ENCODE measurements around the gene TFF1. TPM values are rescaled to one million over a fixed set of nuclear protein-coding genes. Genes with fewer than 3 reads are reported as not detected.

Gene TFF1
- total RNA-seq, 1 donor from 2014 or later: not detected

GRCh38 chr21:42338729-42339715 is 27.3 kb downstream of the TFF1 start:
- no peak overlapping the region for H3K4me3 Mint-ChIP-seq
- CTCF ChIA-PET: interaction anchor here (1.0 to 4.1 kb wide), 6 partner anchors 28 to 198 kb away, joined by 3 to 39 read pairs (median 8); no protein-coding TSS in a partner anchor
- no peak for TF ChIP-seq CTCF (IDR thresholded peaks at IDR 0.05)
- peaks cover 2% of the 10 kb centered on the region for H3K9me3 Mint-ChIP-seq
- H3K4me1 Mint-ChIP-seq: peaks cover 10% of the 10 kb centered on the region
- DNase-seq (no peak), ATAC-seq (ENCODE audit: low read depth) (no peak)
- no peaks in the 10 kb centered on the region for H3K36me3 Mint-ChIP-seq (ENCODE audit: low read depth)
- H3K27me3 Mint-ChIP-seq: peaks cover 13% of the 10 kb centered on the region
- POLR2A ChIA-PET: interaction anchor here (0.6 kb wide), 1 partner anchor 553 kb away, joined by 5 read pairs; no protein-coding TSS in a partner anchor
- intact Hi-C loops (cut with micrococcal nuclease): loop anchor here (1.0 to 10.0 kb wide), 4 partner anchors 111 to 476 kb away; no protein-coding TSS in a partner anchor
- no peak overlapping the region for H3K27ac Mint-ChIP-seq

- Mint-ChIP-seq H3K9me3 (peaks cover 2% of the 10 kb centered on the region), H3K36me3 (ENCODE audit: low read depth) (no peaks in the 10 kb centered on the region), H3K4me3 (no peak overlapping the region), H3K4me1 (peaks cover 10% of the 10 kb centered on the region), H3K27me3 (peaks cover 13% of the 10 kb centered on the region), H3K27ac (no peak overlapping the region)
- no peak for TF ChIP-seq CTCF (IDR thresholded peaks at IDR 0.05)
- DNase-seq (peak; percentile 61), ATAC-seq (ENCODE audit: low read depth) (peak; percentile 100)
- ChIA-PET POLR2A (interaction anchor here (0.6 to 1.0 kb wide), 2 partner anchors 198 to 226 kb away, joined by 3 to 4 read pairs; no protein-coding TSS in a partner anchor), CTCF (interaction anchor here (0.8 to 4.1 kb wide), 8 partner anchors 27 to 199 kb away, joined by 3 to 39 read pairs (median 4); no protein-coding TSS in a partner anchor)
- intact Hi-C loops (cut with micrococcal nuclease): loop anchor here (1.0 to 10.0 kb wide), 4 partner anchors 112 to 477 kb away; no protein-coding TSS in a partner anchor
Observed at GRCh38 chr21:42337830-42338728, 28.3 kb downstream of the TFF1 start.

- H3K4me3 Mint-ChIP-seq: no peak overlapping the region
- no peak for TF ChIP-seq CTCF (IDR thresholded peaks at IDR 0.05)
- no peaks in the 10 kb centered on the region for H3K36me3 Mint-ChIP-seq (ENCODE audit: low read depth)
- peaks cover 5% of the 10 kb centered on the region for H3K9me3 Mint-ChIP-seq
- DNase-seq (no peak), ATAC-seq (ENCODE audit: low read depth) (no peak)
- CTCF ChIA-PET: interaction anchor here (0.7 to 4.1 kb wide), 9 partner anchors 27 to 200 kb away, joined by 3 to 39 read pairs (median 4); no protein-coding TSS in a partner anchor
- no peak overlapping the region for H3K27ac Mint-ChIP-seq
- POLR2A ChIA-PET: interaction anchor here (0.6 to 1.0 kb wide), 2 partner anchors 199 to 227 kb away, joined by 3 to 4 read pairs; no protein-coding TSS in a partner anchor
- intact Hi-C loops (cut with micrococcal nuclease): loop anchor here (10.0 kb wide), 1 partner anchor 478 kb away; no protein-coding TSS in a partner anchor
- H3K4me1 Mint-ChIP-seq: peaks cover 10% of the 10 kb centered on the region
- peaks cover 19% of the 10 kb centered on the region for H3K27me3 Mint-ChIP-seq
Observed at GRCh38 chr21:42337276-42337675, 29.1 kb downstream of the TFF1 start.

- DNase-seq: no peak
- no peak for TF ChIP-seq CTCF (IDR thresholded peaks at IDR 0.05)
- intact Hi-C loops (cut with micrococcal nuclease): loop anchor here (10.0 kb wide), 1 partner anchor 479 kb away; no protein-coding TSS in a partner anchor
- peaks cover 2% of the 10 kb centered on the region for H3K36me3 Mint-ChIP-seq (ENCODE audit: low read depth)
- ChIA-PET CTCF (interaction anchor here (3.8 to 4.1 kb wide), 2 partner anchors 25 to 201 kb away, joined by 20 to 39 read pairs; no protein-coding TSS in a partner anchor), POLR2A (no interaction called here)
- H3K27me3 Mint-ChIP-seq: peaks cover 23% of the 10 kb centered on the region
- no peak overlapping the region for H3K27ac Mint-ChIP-seq
- no peak for ATAC-seq (ENCODE audit: low read depth)
- H3K4me1 Mint-ChIP-seq: peaks cover 10% of the 10 kb centered on the region
- H3K4me3 Mint-ChIP-seq: no peak overlapping the region
- H3K9me3 Mint-ChIP-seq: peaks cover 17% of the 10 kb centered on the region
Observed at GRCh38 chr21:42336054-42336453, 30.3 kb downstream of the TFF1 start.

All from activated B cell treated with CpG ODN at 0.5 μM for 24 hours (primary cell).